Activated gamma-delta T cell treated with Interleukin-2 at 50 U/mL for 16 hours (primary cell): ENCODE measurements around the gene ASB3.
A peak's percentile ranks its signal among the peaks of the same experiment; 100 is the strongest.
"Not testable (repeated sequence)": the region's sequence is repeated elsewhere in the genome, so short reads cannot be mapped to it uniquely, and the experiment has no call there.

Experiments used
- DNase-seq: peaks from one replicate; pipeline ENCODE4 v3.0.0-alpha.2; 2020

The ASB3 gene, protein sequence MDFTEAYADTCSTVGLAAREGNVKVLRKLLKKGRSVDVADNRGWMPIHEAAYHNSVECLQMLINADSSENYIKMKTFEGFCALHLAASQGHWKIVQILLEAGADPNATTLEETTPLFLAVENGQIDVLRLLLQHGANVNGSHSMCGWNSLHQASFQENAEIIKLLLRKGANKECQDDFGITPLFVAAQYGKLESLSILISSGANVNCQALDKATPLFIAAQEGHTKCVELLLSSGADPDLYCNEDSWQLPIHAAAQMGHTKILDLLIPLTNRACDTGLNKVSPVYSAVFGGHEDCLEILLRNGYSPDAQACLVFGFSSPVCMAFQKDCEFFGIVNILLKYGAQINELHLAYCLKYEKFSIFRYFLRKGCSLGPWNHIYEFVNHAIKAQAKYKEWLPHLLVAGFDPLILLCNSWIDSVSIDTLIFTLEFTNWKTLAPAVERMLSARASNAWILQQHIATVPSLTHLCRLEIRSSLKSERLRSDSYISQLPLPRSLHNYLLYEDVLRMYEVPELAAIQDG

DNA sequence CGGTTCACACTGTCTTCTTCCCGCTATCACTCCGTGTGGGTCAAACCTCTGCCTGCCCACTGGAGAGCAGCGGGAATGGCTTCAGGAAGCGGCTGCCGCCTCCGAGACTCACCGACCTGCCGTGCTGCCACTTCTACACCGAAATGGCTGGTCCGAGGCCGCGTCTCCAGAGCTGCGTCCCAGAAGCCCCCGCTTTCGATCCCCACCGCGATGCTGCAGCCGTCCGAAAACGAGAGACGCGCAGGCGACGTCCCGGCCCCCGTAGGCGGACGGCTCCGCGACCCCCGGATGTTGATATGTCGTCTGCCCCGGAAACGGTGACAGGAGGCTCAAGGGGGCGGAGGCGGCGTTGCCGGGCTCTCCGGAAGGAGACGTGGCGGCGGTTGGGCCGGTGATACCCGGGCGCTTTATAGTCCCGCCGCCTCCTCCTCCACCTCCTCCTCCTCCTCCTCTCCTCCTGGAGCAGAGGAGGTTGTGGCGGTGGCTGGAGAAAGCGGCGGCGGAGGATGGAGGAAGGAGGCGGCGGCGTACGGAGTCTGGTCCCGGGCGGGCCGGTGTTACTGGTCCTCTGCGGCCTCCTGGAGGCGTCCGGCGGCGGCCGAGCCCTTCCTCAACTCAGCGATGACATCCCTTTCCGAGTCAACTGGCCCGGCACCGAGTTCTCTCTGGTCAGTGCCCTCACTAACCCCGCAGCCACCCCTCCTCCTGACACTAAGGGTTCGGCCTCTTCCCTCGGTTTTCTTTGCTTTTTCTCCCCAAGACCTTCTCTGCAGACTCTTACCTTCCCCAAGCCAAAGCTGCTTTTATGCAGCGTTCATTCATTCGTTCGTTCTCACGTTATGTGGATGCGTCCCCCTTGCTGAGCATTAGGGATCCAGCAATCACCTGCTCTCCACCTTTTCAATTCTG lies at the start of gene ASB3, which contains the start of gene ERLEC1:
Gene ASB3 (minus strand): TSS at position 249 of the 909 bp plus-strand sequence. CDS start 21,381 bp downstream, outside the sequence.
Gene ERLEC1 (plus strand): TSS at position 340 of the 909 bp plus-strand sequence. CDS start 167 bp downstream, at position 507.
- peak; percentile 88 for DNase-seq

DNA sequence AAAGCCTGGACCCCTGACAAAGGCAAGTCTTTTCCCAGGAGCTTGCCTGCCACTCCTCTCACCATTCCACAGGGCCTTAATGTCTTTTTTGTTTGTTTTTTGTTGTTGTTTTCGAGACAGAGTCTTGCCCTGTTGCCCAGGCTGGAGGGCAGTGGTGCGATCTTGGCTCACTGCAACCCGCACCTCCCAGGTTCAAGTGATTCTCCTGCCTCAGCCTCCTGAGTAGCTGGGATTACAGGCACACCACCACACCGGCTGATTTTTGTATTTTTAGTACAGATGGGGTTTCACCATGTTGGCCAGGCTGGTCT lies 43.2 kb upstream of the ASB3 start:
- not testable (repeated sequence) for DNase-seq

DNA sequence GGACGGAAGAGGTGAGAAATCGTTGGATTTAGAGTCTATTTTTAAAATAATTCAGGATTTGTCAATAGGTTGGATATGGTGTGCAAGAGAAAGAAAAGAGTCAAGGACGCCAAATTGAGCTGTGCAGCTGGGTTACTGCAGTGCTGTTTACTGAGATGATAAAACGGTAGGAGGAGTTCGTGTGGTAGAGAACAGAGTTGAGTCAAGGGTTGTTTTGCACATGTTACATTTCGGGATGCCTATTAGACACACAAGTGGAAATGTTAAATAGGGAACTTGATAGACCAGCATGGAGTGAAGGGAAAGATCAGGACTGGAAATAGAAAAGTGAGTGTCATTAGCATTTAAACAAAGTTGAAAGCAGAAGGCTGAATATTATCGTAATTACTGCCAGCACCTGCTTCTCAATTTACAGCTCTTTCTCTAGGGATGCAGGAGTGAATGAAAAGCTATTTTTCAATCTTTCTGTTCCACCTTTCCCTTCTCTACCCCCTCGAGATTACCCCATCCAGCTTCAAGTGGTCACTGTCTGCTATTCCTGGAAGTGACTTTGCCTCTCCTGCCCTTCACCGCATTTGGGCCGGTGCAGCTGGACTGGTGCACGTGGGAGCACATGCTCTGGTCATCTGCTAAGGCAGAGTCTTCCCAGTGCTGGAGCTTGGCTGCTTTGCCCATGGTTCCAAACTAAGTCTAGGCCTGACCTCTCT lies 42.7 kb upstream of the ASB3 start:
- DNase-seq = no peak

DNA sequence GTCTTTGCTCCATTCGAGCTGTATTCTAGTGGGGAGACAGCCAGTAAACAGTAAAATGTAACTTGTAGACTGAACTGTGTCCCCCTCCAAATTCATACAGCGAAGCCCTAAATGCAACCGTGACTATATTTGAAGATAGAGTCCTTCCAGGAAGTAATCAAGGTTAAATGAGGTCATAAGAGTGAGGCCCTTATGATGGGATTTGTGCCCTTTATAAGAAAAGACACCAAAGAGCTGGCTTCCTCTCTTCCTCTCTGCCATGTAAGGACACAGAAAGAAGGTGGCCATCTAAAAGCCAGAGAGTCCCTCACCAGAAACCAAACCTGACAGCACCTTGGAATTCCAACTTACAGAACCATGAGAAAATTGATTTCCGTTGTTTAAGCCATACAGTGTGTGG lies 41.6 kb upstream of the ASB3 start:
- no peak for DNase-seq

DNA sequence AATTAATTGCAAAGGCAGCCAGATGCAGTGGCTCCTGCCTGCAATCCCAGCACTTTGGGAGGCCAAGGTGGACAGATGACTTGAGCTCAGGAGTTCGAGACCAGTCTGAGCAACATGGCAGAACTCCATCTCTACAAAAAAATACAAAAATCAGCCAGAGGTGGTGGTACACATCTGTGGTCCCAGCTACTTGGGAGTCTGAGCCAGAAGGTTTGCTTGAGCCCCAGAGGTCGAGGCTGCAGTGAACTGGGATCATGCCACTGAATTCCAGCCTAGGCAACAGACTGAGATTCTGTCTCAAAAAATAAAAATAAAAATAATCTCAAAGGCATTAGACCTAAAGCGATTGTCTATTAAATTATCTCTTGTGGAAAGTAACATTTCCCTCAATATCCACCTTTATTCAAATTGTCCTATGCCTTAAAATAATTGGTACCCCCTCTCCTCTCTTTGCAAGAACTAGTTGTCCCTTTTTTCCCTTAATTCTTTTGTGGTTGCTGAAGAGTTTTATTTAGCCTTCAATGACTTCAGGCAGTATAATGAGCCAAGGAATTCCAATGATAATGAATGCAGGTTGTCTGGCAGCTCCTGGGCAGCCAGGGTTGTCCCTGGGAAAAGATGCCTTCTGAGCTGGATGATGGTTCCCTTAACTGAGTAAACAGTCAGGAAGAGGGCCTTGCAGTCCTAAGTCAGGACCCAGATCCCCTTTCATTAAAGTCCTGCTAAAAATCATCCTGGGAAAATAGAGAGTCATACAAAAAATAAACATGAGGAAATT lies 40.8 kb upstream of the ASB3 start:
- DNase-seq = no peak

DNA sequence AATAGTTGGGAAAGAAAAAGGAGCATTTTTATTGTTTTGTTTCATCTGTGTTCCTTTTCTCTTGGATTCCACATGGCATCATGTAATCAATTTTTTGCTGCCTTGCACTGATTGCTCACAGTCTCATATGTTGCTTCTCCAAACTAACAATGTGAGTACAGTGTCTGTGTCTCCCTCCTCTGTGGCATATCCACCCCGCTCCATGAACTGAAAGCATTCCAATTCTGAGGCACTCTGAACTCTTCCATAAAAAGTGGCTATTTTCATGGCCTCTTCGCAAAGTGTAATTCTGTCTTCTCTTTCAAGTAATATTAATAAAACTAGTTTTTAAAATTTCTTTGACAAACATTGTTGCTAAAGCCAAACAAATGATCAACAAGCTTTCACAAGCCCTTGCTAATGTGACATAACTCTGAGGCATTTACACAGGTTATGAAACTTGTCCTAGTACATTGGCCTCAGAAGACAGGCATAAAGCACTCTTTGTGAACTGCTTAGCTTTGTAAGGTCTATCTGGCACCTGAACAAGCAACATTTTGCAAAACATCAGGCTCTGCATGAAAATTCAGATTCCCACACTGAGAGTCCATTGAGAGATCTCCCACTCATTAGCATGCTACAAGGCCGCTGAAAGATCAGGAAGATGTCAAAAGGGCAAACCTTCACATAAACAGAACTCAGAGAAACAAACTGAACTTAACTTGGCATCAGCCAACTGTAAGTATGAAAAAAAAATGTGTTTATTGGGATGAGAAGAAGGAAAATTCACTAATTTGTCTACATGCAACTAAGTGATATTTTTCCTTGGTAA lies 40.0 kb upstream of the ASB3 start:
- DNase-seq = no peak

DNA sequence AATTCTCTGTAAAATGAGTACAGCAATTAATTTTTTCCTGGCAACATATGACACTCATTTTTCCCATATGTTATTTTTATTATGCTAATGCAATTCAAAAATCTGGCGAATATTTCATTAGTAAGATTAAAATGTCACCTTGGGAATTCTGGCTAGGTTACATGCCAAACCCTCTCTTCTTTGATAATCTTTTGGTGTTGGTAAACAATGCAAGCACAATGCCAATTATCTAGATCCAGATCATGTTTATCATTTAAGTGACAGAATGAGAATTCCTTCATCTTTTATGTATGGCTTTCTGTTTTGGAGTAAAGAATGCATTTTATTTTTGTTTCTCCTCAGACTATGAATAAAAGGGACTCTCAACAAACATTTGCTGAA lies 39.3 kb upstream of the ASB3 start:
- no peak for DNase-seq

DNA sequence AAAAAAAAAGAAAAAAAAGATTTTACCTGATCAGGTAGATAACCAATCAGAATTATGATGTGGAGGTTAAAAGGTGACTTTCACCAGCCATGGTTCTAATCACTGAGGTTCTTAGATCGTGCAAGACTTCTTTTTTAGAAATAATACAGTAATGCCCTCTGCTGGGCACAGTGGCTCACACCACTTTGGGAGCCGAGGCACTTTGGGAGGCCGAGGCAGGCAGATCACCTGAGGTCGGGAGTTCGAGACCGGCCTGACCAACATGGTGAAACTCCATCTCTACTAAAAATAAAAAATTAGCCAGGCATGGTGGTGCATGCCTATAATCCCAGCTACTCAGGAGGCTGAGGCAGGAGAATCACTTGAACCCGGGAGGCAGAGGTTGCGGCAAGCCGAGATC lies 36.9 kb upstream of the ASB3 start:
- DNase-seq = not testable (repeated sequence)

DNA sequence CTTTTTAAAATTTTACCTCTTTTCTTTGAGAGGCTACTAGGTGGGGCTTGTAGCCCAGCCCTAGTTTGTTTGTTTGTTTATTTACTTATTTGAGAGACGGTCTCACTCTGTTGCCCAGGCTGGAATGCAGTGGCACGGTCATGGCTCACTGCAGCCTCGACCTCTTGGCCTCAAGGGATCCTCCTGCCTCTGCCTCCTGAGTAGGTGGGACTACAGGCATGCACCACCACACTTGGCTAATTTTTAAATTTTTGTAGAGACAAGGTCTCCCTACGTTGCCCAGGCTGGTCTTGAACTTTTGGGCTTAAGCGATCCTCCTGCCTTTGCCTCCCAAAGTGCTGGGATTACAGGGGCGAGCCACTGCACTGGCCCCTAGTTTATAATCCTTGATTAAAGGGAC lies 35.1 kb upstream of the ASB3 start:
- no peak for DNase-seq

DNA sequence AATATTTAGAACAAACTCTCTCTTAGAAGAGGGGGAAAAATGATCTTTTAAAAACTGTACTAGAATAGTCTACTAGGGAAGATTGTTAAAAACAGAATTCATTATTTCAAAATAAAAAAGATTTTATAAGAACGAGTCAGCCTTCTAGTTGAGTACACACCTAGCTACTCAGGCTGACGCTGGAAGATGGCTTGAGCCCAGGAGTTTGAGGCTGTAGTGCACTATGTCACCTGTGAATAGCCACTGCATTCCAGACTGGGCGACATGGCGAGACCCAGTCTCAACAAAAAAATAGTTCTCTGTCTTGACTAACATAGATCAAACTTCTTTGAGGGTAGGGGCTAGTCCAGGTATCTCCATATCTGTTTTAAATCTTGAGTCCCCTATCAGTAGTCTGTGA lies 34.0 kb upstream of the ASB3 start:
- DNase-seq = no peak

DNA sequence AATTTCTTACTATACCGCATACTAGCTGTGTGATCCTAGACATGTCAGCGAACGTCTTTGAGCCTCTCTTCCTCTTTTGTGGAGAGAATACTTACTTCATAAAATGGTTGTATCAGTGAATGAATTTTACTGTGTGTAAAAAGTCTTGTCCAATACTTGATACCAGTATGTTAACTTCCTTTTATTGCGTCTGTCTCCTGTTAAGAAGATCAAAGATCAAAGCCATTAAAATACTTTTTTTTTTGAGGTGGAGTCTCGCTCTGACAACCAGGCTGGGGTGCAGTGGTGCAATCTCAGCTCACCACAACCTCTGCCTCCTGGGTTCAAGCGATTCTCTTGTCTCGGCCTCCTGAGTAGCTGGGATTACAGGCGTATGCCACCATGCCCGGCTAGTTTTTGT lies 33.3 kb upstream of the ASB3 start:
- DNase-seq = no peak

DNA sequence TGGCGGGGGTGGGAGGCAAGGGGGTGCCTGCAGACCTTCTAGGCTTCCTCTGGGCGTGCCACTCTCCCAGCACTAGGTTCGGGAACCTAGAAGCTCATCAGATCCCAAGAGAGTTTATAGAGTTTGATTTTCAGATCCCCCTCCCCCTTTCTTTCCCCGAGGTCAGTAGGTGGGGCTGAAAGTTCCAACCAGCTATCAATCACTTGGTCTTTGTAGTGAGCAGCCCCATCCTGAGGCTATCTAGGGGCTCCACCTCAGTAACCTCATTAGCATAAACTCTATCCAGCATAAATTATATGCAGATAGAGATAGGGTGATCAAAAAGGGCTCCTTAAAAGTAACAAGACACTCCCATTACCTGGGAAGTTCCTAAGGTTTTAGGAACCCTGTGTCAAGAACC lies 32.9 kb upstream of the ASB3 start:
- no peak for DNase-seq

DNA sequence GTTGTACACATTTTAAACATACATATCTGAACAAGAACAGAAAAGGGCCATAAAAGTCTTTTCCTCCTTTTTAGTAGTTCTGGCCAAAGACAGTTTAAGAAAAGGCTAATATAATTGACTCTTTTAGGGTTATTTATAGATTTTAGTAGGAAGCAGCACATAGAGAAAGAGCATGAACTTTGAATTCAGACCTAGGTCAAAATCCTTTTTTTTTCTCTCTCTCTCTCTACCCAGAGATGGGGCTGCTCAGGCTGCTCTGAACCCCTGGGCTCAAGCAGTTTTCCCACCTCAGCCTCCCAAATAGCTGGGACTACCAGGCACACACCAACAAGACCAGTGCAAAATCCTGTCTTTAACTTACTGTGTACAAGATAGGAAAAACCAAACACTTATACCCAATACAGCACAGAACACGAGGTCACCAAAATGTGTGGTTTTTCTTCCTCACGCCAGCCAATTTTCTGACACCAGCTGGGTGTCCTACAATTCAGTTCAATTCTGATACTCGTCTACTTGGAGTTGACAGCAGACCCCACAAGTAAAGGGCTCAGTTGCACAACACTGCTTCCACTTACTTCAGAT lies 32.2 kb upstream of the ASB3 start:
- no peak for DNase-seq

DNA sequence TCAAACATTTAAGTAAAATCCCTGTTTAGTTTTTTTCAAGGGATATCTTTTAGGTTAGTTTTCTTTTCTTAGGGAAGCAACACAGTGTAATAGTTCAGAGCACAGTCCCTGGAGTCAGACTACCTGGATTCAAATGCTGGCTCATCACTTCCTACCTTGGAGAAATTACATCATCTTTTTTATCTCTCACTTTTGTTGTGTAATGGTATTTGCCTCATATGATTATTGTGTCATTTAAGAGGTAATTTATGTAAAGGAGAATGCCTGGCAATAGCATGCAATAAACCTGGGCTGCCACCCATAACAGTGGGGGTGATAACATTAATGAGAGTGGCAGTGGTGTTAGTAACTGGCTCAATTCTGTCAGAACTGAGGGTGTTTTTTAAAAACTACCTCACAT lies 26.4 kb upstream of the ASB3 start:
- no peak for DNase-seq

DNA sequence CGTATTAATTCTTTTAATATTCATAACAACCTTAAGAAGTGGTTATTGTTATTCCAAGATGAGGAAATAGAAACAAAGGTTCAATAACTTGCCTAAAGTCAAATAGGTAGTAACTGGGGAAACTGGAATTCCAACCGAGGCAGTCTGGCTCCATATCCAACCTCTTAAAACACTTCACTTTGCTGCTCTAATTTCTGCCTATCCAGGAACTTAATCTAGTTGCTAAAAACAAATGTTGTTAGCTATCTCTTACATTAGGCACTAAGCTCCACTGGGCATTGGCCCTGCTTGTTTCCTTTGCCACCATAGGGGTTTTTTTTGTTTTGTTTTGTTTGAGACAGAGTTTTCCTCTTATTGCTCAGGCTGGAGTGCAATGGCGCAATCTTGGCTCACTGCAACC lies 24.8 kb upstream of the ASB3 start:
- DNase-seq = no peak

DNA sequence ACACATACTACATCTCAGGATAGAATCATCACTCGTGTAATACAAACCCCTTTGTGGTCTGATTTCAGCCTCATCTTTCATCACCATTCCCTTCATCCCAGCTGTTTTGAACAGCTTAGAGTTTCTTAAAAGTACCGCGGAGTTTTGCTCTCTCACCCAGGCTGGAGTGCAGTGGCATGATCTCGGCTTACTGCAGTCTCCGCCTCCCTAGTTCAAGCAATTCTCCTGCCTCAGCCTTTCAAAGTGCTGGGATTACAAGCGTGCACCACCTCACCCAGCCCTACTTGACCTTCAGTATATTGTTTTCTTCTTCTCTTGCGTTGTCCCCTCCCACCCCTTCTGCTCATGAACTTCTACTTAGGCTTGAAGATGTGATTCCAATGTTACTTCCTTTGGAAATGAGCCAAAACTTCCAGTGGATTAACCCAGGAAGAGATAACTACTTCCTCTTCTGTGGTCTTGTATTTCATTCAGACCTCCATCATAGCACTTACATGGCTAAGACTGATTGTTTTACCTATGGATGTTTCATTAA lies 15.9 kb upstream of the ASB3 start:
- no peak for DNase-seq

DNA sequence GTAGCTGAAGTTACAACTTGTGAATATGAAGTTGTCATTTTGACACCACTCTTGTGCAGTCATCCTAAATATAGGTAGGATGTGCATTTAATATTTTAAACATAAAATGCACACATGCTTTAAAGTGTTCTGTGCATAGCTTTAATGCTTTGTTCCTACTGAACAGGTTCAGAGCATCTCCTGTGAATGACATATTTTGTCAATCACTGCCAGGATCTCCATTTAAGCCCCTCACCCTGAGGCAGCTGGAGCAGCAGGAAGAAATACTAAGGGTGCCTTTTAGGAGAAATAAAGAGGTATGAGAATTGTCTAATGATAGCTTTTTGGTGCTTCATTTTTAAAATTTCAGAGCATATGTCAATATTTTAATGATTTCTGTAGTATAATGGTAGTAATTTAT lies 14.8 kb upstream of the ASB3 start:
- no peak for DNase-seq

DNA sequence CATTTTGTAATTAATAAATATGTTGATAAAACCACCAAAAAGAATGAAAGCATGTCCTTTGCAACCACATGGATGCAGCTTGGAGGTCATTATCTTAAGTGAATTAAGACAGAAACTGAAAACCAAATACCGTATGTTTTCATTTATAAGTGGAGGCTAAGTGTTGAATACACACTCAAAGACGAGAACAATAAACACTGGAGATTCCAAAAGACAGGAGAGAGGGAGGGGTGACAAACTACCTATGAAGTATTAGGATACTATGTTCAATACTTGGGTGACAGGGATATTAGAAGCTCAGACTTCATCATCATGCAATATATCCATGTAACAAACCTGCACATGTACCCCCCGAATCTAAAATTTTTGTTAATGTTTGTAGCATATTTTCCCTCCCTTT lies 7.1 kb upstream of the ASB3 start:
- no peak for DNase-seq

DNA sequence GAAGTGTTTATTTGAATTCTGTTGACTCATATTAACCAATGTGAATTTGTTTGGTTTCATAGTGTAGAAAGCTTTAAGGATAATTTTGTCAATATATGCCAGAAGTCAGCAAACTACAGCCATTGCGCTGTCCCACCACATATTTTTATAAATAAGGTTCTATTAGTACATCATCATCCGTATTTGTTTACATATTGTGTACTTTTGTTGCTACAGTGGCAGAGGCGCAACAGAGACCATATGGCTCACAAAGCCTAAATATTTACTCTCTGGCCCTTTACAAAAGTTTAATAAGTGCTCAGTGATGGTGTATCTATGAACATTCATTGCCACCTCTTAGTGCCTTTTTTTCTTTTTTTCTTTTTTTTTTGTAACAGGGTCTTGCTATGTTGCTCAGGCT lies 6.5 kb upstream of the ASB3 start:
- no peak for DNase-seq

DNA sequence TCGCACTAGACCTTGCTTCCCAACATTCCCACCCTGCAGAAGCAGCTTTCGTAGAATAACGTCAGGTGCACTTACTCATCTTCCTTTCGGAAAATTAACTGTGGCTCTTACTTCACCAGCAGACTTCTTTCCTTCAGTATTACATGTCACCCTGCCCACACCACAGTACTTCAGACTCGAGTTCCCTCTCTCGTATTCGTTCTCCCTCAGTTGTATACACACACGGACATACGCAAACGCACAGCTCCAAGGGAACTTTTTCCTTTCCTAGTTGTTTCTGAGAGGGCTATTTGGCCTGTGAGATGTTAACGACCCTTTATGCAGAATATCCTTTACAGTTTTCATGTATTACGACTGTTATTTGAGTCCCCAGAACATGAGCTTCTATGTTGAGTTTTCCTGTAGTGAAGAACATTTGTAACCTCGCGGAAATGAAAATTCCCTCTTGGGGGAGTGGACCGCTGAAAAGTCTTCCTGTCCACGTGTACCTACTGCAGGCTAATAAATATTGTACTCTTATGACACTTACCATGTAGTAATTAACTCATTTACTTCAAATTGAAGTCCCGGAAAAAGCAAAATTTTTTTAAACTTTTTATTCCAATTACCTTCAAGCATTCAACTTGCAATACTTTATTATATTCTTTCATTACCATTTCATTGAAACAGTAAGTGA lies 999 bp upstream of the ASB3 start:
- no peak for DNase-seq
